Hypothalamus (tissue), 51 donors: ENCODE results near the gene HOXC9.
A peak's percentile ranks its signal among the peaks of the same experiment; 100 is the strongest.

ENCODE experiments used
- DNase-seq, 51 donors: peaks; one replicate each; lab custom pipeline; 2025; lab: John Stamatoyannopoulos, UW

The HOXC9 gene

DNA sequence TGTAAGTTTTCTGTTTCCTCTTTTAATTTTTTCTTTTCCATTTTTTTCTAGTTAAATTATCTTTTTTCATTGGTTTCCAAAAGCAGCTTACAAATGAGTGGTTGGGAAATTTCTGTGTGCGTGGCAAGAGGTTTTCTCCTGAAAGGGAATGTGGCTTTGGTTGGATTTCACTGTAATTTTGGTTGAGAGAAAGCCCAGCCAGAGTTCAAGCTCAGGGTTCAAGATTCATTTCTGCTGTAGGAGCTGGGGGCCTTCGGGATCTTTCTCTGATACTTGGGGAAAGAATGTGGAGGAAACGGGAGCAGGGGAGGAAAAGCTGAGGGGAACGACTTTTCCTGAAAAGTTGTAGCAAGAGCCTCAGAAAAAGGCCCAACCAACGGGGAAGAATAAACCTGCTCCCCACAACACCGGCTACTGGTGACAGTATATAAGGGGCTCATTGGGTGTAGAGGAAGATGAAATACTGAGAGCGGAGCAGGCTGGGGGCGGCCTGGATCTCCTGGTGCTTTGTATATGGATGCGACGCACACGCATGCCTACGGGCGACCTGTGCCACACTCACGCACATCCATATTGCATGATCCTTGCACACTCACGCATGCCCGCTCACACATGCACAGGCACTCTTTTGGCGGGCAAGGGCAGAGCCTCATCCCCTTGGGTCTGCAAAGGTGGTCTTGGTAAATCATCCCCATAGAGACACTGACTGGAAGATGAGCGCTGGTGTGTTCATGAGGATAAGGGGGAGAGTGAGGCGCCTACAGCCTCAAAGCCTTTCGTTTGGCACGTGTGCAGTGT is 13.1 kb upstream of the HOXC9 start:
- DNase-seq: no peak

DNA sequence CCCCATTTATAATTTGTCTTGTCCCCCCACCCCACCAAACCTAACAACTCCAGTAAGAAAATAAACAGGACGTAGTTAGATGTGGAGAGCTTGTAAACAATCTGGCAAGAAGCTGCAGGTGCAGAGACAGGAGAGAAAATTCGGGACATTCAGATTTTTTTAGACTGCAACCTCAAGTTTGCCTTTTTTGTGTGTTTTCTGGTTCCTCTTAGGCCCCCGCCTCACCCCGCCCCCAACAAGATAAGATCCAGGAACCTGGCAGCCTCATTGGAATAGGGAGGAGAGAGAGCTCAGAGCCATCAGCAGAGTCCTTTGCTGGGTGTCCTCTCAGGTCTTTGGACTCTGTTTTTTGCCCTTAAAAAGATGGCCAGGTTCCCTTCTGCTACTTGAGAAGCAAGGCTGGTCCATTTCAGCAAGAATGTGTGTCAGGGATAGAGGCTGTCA is 12.2 kb upstream of the HOXC9 start:
- DNase-seq: no peak

DNA sequence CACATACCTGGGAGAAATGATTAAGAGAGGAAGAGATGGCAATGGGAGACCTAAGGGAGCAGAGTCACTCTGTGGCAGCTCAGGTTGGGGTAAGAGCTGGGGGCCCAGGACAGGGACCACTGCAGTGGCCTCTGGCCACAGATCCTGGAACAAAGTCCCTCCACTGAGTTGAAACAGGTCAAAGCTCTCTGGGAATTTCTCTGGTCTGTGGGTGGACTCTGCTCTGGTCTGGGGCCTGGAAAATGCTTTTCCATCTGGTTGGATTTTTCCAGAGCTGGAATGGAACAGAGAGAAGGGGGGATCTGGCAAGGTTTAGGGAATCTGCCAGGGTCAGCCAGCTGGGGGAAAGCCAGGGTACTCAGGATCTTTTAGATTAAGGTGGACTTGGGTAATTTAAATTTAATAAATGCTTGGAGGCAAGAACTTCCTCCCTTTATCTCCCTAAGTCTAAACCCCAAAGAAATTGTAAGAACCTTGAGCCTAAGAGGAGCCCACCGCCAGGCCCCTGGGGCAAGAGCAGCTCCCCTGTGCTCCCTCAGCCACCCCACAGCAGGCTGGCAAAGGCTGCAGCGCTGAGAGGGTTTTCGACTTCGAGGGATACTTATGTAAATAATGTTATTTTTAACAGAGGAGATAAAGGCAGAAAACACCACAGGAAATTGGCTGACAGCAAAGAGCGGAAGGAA is 11.3 kb upstream of the HOXC9 start:
- DNase-seq: no peak

DNA sequence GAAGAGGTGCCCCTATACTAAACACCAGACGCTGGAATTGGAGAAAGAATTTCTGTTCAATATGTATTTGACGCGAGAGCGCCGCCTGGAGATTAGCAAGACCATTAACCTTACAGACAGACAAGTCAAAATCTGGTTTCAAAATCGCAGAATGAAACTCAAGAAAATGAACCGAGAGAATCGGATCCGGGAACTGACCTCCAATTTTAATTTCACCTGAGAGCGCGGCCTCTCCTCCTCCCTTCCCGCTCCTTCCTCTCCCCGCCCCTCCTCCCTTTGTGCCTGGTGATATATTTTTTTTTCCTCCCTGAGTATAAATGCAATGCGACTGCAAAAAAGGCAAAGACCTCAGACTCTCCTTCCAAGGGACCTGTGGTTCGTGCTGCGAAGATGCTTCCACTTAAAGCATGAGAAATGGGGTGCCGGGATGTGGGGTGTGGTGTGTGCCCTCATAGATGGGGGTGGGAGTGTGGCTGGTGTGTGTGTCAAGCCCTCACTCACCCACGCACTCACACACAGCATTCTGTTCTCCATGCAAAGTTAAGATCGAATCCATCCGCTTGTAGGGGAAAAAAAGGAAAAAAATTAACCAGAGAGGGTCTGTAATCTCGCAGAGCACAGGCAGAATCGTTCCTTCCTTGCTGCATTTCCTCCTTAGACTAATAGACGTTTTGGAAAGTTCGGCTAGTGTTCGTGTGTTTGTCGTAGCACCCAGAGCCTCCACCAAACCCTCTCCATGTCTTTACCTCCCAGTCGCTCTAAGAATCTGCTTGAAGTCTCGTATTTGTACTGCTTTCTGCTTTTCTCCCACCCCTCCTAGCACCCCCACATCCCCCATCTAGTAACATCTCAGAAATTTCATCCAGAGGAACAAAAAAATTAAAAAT is 10.5 kb upstream of the HOXC9 start:
- DNase-seq: peak in 5 of 51 donors; percentile 1 to 24 (median 8)

DNA sequence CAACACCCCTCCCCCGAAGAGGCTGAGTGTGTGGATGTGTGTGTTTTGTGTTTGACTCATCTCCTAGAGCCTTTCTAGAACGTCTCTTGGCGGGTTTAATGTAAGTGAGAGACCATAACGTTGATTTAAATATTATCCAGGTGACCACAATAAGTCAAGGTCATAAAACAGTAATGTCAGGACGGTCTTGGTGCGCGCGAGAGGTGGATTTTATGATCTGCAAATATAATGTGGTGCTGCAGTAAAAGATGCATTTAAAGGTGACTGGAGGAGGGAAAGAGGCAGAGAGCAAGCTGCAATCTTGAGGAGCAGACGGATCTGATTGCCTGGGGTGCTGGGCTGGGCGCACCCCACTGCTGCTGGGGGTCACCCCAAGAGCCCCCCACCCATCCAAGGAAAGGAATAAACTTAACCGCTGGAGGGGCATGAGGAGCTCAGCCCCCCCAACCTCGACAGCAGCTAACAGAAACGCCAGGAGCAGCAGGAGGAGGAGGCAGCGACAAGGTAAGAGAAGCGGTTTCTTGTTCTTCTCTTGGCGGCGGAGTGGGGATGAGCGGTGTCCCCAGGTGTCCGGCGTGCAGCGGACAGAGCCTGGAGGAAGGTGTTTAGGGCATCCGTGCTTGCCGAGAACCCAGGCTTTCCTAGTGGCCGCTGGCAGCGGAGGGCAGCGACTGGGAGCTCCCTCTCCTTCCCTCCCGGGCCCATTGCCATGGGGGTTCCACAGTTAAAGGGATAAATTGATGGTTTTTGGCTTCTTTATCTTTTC is 9.5 kb upstream of the HOXC9 start:
- no peak for DNase-seq

DNA sequence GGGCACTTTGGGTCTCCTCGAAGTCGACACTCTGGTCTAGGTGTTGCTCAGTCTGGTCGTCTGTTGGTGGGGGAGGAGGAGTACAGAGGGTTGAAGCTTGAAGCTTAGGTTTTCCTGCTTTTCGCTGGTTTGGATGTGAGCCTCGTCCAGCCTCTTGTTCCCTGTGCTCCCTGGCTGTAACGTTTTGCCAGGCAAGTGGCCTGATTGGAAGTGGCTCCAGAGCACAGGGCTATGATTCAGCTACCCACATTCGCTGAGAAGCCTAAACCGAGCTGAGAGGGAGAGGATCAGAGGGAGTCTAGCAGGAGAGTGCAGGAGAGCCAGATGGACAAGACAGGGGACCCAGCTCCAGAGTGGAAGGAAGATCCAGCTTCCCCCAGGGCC is 8.9 kb upstream of the HOXC9 start:
- no peak for DNase-seq

DNA sequence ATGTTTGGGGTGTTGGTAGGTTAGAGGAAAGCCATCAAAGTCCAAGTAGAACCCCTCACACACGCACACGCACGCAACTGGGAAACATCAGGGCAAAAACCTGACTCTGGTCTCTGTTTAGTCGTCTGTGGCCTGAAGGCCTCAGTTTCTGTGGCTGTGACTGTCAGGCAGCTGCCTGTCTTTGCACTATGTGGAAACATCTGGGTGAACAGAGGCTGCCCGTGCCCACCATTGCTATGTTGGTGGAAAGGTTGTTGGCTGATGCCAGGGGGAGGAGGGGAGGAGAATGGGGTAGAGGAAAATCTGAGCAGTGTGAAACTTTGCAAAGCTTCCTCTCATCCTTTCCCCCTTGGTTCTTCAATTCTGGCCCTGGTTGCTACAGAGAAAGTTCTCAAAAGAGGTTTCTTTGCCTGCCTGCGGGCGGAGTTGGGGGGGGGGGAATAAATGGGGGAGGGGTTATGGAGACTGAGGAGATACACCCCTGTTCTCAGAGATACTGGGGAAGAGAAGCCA is 7.5 kb upstream of the HOXC9 start:
- DNase-seq: no peak

DNA sequence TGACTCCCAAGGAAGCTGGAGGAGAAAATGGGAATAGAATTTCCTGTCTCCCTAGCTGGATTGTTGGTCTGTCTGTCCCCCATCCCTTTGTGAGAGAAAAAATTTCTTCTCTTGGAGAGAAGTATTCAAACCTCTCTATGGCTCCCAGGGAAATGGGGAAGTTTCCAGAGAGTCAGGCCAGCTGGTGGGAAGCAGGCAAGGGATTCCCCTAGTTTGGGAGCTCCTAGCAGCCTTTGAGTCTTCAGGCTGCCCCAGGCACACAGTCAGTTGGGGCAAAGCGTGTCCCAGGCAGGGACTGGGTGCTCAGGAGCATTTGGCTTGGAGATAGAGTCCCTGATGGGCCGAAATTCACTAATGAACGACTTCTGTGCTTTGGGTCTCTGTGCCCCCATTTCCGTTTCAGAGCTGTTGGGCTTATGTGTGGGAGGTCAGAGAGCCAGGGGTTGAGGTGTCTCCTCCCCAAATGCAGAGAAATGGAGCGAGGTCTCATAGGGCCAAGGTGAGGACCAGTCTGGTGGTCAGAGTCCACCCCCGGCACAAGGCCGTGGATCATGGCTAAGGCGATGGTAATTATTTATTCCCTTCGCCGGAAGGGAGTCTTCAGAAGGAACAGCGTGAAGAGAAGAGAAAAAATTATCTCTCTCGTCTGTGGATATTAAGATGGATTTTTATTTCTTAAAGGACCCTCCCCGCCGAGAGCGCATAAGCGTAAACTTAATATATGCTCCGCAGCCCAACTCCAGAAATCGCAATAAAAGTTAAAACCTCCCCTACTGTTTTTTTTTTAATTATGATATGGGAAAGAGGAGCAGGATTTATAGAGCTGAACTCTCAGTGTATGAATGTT is 6.6 kb upstream of the HOXC9 start:
- no peak for DNase-seq

DNA sequence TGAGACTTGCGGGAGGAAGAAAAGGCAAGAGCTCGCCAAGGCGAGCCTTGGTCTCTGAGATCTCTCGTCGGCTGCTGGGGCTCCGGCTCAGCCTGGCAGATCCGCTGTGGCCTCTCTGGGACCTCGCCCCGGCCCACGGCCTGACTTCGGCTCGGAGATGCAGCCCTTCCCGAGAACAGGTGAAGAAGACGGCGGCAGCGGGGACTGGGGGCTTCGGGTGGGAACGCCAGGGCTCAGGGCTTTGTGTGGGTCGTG is 6.0 kb upstream of the HOXC9 start:
- DNase-seq: no peak

DNA sequence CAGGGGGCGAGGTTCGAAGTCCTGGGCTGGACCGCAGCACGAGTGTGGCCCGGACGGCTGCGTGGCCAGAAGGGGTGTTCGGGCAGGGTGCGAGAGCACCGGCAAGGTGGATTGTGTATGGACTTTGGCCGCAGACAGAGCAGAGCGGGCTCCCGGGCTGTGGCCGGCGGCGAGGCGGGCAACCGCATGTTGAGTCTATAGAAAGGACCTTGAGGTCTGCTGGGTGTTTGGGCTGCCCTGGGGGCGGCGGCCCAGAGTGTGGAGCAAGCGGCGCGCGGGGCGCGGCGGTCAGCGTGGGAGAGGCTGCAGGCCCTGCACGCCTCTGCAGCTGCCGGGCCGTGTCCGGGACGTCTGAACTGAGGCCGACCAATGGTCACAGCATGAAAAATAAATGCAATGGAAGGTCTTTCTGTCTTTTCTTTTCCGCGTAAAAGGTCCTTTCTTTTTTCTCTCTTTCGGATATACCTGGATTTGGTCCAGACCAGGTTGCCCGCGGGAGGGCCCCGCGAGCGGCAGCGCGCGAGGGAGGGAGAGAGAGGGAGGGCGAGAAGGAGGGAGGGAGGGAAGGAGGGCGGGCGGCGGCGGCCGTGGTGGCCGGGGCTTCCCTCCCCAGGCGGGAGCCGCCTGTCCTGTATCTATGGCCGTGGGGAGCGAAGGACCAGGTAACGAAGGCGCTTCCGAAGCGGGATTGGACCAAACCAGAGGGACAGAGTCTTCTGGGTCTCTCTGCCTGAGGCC is 5.5 kb upstream of the HOXC9 start:
- DNase-seq: no peak

DNA sequence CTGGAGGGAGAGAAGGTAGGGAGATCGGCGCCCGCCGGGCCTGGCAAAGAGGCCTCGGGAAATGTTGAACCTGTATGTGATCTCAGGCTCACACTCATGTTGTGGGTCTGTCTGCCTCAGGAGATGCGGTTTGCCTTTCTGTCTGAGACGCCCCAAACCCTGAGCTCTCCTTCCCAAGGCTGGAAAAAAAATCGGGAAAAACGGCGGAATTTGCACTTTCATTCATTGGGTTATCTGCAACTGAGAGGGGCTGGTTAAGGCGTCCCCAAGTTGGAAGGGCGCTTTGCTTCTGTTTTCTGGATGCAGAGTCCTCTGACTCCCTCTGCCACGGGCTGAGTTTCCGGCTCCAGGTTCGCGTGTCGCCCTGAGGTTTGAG is 5.0 kb upstream of the HOXC9 start:
- DNase-seq: no peak

DNA sequence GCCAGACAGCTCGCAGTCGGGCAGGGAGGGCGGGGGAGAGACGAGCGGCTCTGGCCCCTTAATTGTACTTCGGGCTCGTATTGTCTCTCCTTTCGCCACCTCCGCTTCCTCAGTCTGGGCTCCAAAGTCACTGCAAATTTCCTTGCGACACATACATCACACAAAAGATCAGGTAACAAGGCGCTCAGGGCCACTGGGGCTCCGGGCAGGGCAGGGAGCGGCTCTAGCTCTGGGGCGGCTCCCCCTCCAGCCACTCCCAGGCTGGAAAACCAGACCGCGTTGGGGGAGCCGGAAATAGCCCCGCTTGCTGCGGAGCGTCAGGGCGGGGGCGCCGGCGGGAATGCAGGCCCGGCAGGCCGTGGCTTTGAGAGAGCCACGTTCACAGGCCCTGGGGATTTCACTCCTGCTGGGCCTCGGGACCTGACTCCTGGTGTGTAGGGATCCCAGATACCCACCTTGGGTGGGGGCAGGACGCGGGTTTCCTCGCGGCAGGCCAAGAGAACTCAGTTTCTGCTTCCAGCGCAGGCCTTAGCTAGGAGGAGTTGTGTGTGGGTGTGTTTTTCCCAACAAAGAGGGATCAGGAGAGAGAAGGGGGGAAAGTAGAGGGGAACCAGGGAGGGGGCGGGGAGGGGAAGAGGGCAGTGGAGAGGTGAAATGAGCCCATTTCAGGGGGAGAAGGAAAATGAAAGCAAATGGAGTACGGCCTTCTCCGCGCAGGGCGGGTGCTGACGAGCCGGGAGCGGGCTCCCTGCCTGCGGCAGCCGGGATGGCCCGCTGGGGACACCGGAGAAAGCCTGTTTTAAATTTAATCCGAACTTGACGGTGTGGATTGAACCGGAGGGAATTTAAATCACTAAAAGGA is 4.4 kb upstream of the HOXC9 start:
- DNase-seq: no peak

DNA sequence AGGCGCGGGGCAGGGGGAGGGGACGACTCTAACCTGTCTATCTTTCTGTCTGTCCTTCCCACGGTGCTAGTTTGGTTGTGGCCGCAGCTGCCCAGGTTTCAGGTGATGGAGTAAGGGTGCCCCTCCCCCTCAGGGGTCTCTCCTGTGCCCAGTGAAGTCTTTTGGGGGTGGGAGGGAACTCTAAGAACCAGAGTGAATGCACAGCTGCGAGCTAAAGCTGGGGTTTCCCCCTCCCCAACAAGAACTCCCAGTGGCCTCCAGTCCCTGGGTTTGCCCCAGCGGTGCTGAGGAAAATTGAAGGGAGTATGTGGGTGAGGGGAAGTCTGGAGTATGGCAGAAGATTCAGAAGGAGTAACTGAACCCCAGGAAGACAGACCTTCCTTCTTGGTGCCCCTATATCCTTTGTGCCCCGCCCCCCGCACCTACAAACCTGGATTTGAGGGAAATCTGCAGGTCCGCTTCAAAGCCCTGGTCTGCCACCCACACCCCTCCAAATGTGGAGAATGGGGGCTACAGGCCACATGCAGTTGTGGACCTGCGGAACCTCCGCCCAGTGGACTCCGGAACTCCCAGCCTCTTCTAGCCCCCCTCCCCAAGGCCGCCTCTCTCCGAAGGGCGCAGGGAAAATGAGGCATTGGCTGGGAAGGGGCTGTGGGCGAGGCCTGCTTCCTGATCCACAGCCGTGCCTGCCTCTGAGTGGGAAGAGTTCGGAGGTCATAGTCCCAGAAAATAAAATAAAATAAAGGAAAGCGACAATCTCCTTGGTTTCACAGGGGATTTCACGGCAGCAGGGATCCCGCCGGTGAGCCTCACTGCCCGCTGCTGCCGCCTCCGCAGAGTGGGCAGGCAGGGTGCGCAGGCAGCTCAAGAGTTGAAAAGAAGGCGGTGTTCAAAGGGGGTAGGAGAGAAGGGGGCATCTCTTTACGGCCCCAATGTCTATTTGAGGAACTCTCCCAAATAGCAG is 3.4 kb upstream of the HOXC9 start:
- no peak for DNase-seq

DNA sequence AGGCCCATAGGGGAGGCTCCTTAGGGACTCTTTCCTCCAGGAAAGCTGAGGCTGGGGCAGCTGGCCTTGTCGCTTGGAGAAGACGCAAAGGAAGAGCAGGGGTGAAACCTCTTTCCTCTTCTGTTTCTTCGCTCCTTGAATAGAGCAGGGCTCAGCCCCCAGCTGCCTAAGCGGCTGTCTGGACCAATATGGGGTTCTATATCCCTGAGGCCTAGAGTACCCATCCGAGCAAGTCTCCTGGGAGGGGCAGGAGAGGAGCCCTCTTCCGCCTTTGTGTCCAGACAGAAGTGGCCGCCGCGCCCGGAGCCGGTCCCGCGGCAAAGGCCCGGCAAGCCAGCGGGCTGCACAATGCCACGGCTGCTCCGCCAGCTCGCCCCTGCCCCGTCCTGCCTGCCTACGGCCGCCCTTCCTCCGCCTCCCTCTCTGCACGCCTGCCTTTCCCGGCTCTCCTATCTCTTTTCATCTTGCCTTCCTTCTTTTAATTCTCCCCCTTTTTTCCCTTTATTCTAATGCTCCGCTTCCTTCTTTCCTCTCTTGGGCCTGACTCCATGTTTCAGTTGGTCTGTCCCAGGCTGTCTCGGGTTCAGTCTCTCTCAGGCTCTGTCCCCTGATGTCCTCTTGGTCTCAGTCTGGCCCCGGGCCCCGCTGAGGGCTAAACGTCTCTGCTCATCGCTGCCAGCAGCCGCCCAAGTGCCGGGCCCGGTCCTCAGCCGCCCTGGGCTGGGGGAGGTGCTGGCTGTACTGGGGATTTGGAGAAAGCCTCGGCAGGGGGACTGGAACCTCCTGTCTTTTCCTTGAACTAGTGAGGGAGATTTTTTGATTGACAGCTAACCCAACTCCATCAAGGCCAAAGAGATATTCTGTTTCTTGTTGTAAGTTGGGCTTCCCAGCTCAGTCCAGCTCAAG is 2.5 kb upstream of the HOXC9 start:
- DNase-seq: no peak

DNA sequence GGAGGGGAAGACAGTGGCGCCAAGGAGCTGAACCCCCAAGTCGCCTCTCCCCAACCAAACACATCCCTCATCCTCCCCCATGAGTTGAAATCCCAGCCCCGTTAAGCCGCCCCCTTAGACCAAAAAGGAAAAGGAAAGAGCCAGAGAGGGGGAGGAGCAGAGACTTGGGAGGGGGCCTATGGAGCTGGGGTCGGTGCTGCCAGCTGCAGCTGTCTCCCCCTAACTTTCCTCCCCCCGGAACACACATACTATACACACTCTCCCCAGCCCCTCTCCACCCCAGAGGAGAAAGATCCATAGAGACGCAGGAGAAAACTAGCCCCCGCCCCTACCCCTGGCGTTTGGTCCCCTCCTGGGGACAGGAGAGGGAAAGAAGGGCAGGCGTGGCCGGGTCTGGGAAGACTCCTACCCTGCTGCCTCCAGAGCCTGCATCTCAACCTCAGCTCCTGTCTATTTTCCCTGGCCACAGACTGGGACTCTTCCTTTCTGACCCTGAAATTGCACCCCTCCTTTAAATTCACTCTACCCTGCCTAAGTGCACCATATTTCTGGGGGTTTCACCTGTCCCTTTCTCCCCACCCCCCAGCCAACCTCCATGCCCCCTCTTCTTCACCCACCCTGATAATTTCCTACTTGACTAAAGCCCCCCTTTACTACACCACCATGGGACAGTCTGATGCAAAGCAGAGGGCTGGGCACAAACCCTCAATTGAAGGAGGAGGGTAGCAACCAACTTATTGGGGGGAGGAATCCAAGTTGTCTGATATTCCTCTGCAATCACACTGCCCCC is 1.7 kb upstream of the HOXC9 start:
- no peak for DNase-seq
